H9 (cell line): ENCODE measurements around the gene NR3C2. TPM values are rescaled to one million over a fixed set of nuclear protein-coding genes. Genes with fewer than 3 reads are reported as not detected.

Source experiments
- DNase-seq: peaks from one replicate; pipeline ENCODE4 v3.0.0-alpha.2; 2017
- H2AFZ ChIP-seq: one replicate; pipeline ENCODE4 v1.6.1; 2013; ENCODE audit warnings: mild to moderate bottlenecking, low read length, control low read depth, moderate library complexity
- H2AK5ac ChIP-seq: 2 replicates; pipeline ENCODE4 v1.6.1; 2013; ENCODE audit warnings: low read length, control low read depth, mixed read lengths; ENCODE audit not compliant: insufficient read length
- H2BK120ac ChIP-seq: one replicate; pipeline ENCODE4 v1.6.1; 2013; ENCODE audit warnings: low read depth, mild to moderate bottlenecking, low read length, control low read depth, inconsistent platforms; ENCODE audit not compliant: poor library complexity, severe bottlenecking
- H2BK12ac ChIP-seq: 2 replicates; pipeline ENCODE4 v1.6.1; 2013; ENCODE audit warnings: low read length, control low read depth, mixed read lengths, low read depth; ENCODE audit not compliant: insufficient read length
- H2BK15ac ChIP-seq: 2 replicates; pipeline ENCODE4 v1.6.1; 2013; ENCODE audit warnings: low read depth, low read length, control low read depth
- H2BK20ac ChIP-seq: one replicate; pipeline ENCODE4 v1.6.1; 2013; ENCODE audit warnings: low read depth, mild to moderate bottlenecking, low read length, control low read depth, inconsistent platforms; ENCODE audit not compliant: poor library complexity, severe bottlenecking
- H2BK5ac ChIP-seq: 2 replicates; pipeline ENCODE4 v1.6.1; 2013; ENCODE audit warnings: low read length, control low read depth, mixed read lengths; ENCODE audit not compliant: insufficient read length
- H3K14ac ChIP-seq: 2 replicates; pipeline ENCODE4 v1.6.1; 2013; ENCODE audit warnings: low read length, control low read depth; ENCODE audit not compliant: insufficient read depth
- H3K18ac ChIP-seq: 2 replicates; pipeline ENCODE4 v1.6.1; 2013; ENCODE audit warnings: low read depth, mild to moderate bottlenecking, mixed read lengths, low read length, control low read depth; ENCODE audit not compliant: insufficient read length
- H3K23ac ChIP-seq: 2 replicates; pipeline ENCODE4 v1.6.1; 2013; ENCODE audit warnings: low read length, control low read depth, mixed read lengths, low read depth; ENCODE audit not compliant: insufficient read length
- H3K23me2 ChIP-seq: 2 replicates; pipeline ENCODE4 v1.6.1; 2013; ENCODE audit warnings: low read depth, mild to moderate bottlenecking, mixed read lengths, low read length, control low read depth; ENCODE audit not compliant: insufficient read length, poor library complexity, severe bottlenecking
- H3K27ac ChIP-seq: 2 replicates; pipeline ENCODE4 v1.5.1; 2013; ENCODE audit warnings: low read length, control low read depth, mixed read lengths, low read depth; ENCODE audit not compliant: insufficient read length
- H3K27me3 ChIP-seq: 2 replicates; pipeline ENCODE4 v1.6.1; 2013; ENCODE audit warnings: low read length, control low read depth, inconsistent platforms; ENCODE audit not compliant: insufficient read depth
- H3K4ac ChIP-seq: 2 replicates; pipeline ENCODE4 v1.6.1; 2013; ENCODE audit warnings: low read depth, mild to moderate bottlenecking, control low read depth, inconsistent platforms, low read length, moderate library complexity
- H3K4me1 ChIP-seq: 2 replicates; pipeline ENCODE4 v1.6.1; 2013; ENCODE audit warnings: low read length, control low read depth, inconsistent platforms; ENCODE audit not compliant: insufficient read depth
- H3K4me2 ChIP-seq: 2 replicates; pipeline ENCODE4 v1.6.1; 2013; ENCODE audit warnings: low read length, control low read depth, mixed read lengths; ENCODE audit not compliant: insufficient read length, insufficient read depth
- H3K56ac ChIP-seq: 2 replicates; pipeline ENCODE4 v1.6.1; 2013; ENCODE audit warnings: low read depth, mild to moderate bottlenecking, mixed read lengths, low read length, control low read depth; ENCODE audit not compliant: insufficient read length
- H3K79me1 ChIP-seq: 2 replicates; pipeline ENCODE4 v1.6.1; 2013; ENCODE audit warnings: low read depth, mild to moderate bottlenecking, moderate library complexity, low read length, control low read depth, inconsistent platforms; ENCODE audit not compliant: insufficient read depth, poor library complexity, severe bottlenecking
- H3K79me2 ChIP-seq: 2 replicates; pipeline ENCODE4 v1.6.1; 2013; ENCODE audit warnings: low read length, control low read depth, inconsistent platforms; ENCODE audit not compliant: insufficient read depth
- H3K9ac ChIP-seq: 2 replicates; pipeline ENCODE4 v1.6.1; 2013; ENCODE audit warnings: low read length, control low read depth, mixed read lengths; ENCODE audit not compliant: insufficient read length; ENCODE audit errors: extremely low read depth
- H3K9me3 ChIP-seq: one replicate; pipeline ENCODE4 v1.6.1; 2013; ENCODE audit warnings: low read depth, low read length, inconsistent platforms; ENCODE audit not compliant: control insufficient read depth
- H3T11ph ChIP-seq: one replicate; pipeline ENCODE4 v1.6.1; 2013; ENCODE audit warnings: mild to moderate bottlenecking, low read length, control low read depth, inconsistent platforms
- H4K20me1 ChIP-seq: one replicate; pipeline ENCODE4 v1.6.1; 2013; ENCODE audit not compliant: control insufficient read depth, insufficient read length, insufficient read depth
- H4K5ac ChIP-seq: 2 replicates; pipeline ENCODE4 v1.6.1; 2013; ENCODE audit warnings: low read depth, mild to moderate bottlenecking, mixed read lengths, low read length, control low read depth; ENCODE audit not compliant: insufficient read length
- H4K8ac ChIP-seq: replicated peaks from 2 replicates; pipeline ENCODE4 v1.6.1; 2013; ENCODE audit warnings: low read length, control low read depth, mixed read lengths, low read depth; ENCODE audit not compliant: insufficient read length
- H4K91ac ChIP-seq: 2 replicates; pipeline ENCODE4 v1.6.1; 2013; ENCODE audit warnings: low read depth, mild to moderate bottlenecking, moderate library complexity, mixed read lengths, low read length, control low read depth; ENCODE audit not compliant: insufficient read length
- H3K27ac Mint-ChIP-seq, 3 experiments: 2 replicates in 2 of 3; 3 replicates in 1 of 3; pipeline ENCODE4 v1.8.0; 2020 to 2021; ENCODE audit warnings: mixed read lengths in 3 of 3, mild to moderate bottlenecking in 1 of 3, moderate library complexity in 1 of 3
- H3K27me3 Mint-ChIP-seq: 2 replicates; pipeline ENCODE4 v1.8.0; 2021; ENCODE audit warnings: low read depth, mild to moderate bottlenecking, moderate library complexity, mixed read lengths
- H3K36me3 Mint-ChIP-seq, 3 experiments: 2 replicates in 2 of 3; 3 replicates in 1 of 3; pipeline ENCODE4 v1.8.0; 2020 to 2021; ENCODE audit warnings: low read depth in 3 of 3, mixed read lengths in 3 of 3; ENCODE audit not compliant: insufficient read depth in 1 of 3
- H3K4me1 Mint-ChIP-seq, 2 experiments: 2 replicates each; pipeline ENCODE4 v1.8.0; 2020; ENCODE audit warnings: mixed read lengths in 2 of 2
- H3K4me3 Mint-ChIP-seq, 2 experiments: 2 replicates in 1 of 2; 3 replicates in 1 of 2; pipeline ENCODE4 v1.8.0; 2020 to 2021; ENCODE audit warnings: mild to moderate bottlenecking in 2 of 2, mixed read lengths in 2 of 2, moderate library complexity in 1 of 2
- H3K9me3 Mint-ChIP-seq, 2 experiments: 2 replicates in 1 of 2; 3 replicates in 1 of 2; pipeline ENCODE4 v1.8.0; 2020; ENCODE audit warnings: mild to moderate bottlenecking in 2 of 2, mixed read lengths in 2 of 2, moderate library complexity in 1 of 2
- CTCF ChIP-seq: fragments of 200-600 bp; sonication (generic); conservative IDR thresholded peaks from 3 replicates; pipeline ENCODE4 v1.8.0; 2021; ENCODE audit warnings: antibody characterized with exemption, mild to moderate bottlenecking
- total RNA-seq: library from RNA; stranded (reverse); gene quantifications from 2 replicates; pipeline ENCODE4 v1.2.1, GENCODE V29; 2021

NR3C2 gene
- total RNA-seq, 1 experiment from 2014 or later: 1.4 TPM

GRCh38 chr4:148052448-148052847, 389.8 kb downstream of the NR3C2 start:
- no peak overlapping the region for H2BK12ac ChIP-seq
- no peak overlapping the region for H3K4ac ChIP-seq
- H3K23ac ChIP-seq: no peak overlapping the region
- Mint-ChIP-seq H3K27me3 (no peaks in the 10 kb centered on the region), H3K27ac (no peak overlapping the region), H3K4me1 (peaks cover 18 to 19% of the 10 kb centered on the region in 2 experiments), H3K36me3 (no peaks in the 10 kb centered on the region), H3K9me3 (no peaks in the 10 kb centered on the region), H3K4me3 (no peak overlapping the region)
- H2AK5ac ChIP-seq: no peak overlapping the region
- H3K56ac ChIP-seq: no peak overlapping the region
- no peaks in the 10 kb centered on the region for H3K79me1 ChIP-seq
- DNase-seq: no peak
- H2BK5ac ChIP-seq: no peak overlapping the region
- no peaks in the 10 kb centered on the region for H3K27me3 ChIP-seq
- H4K20me1 ChIP-seq: no peaks in the 10 kb centered on the region
- H2BK15ac ChIP-seq: no peak overlapping the region
- no peak overlapping the region for H2BK20ac ChIP-seq
- H3K4me2 ChIP-seq: no peak overlapping the region
- H2BK120ac ChIP-seq: no peak overlapping the region
- H3K4me1 ChIP-seq: no peaks in the 10 kb centered on the region
- H3T11ph ChIP-seq: no peak overlapping the region
- H4K8ac ChIP-seq: no peak overlapping the region
- no peak overlapping the region for H3K27ac ChIP-seq
- no peak overlapping the region for H3K14ac ChIP-seq
- no peak for TF ChIP-seq CTCF
- H3K18ac ChIP-seq: no peak overlapping the region
- H3K79me2 ChIP-seq: no peaks in the 10 kb centered on the region
- no peak overlapping the region for H3K9ac ChIP-seq
- H4K5ac ChIP-seq: no peak overlapping the region
- no peak overlapping the region for H4K91ac ChIP-seq
- H2AFZ ChIP-seq: no peak overlapping the region
- no peaks in the 10 kb centered on the region for H3K9me3 ChIP-seq
- H3K23me2 ChIP-seq: no peaks in the 10 kb centered on the region
